CD4-positive, alpha-beta T cell (primary cell): ENCODE measurements around the gene LGSN. TPM values are rescaled to one million over a fixed set of nuclear protein-coding genes. Genes with fewer than 3 reads are reported as not detected.

ENCODE experiments used
- ATAC-seq: fragments of 200-7000 bp; cut with Tn5 transposase; one replicate; pipeline ENCODE4 v1.10.0; 2022; ENCODE audit warnings: mild to moderate bottlenecking; ENCODE audit not compliant: poor library complexity
- CTCF ChIA-PET: fragments of 350-600 bp; sonication (Branson Sonifier 250); formaldehyde crosslinking; loops from one replicate; lab custom pipeline; 2021; ENCODE audit warnings: antibody characterized with exemption, inconsistent platforms; lab: Charles Lee
- POLR2A ChIA-PET: fragments of 350-600 bp; sonication (Branson Sonifier 250); formaldehyde crosslinking; loops from one replicate; lab custom pipeline; 2021; ENCODE audit warnings: antibody characterized with exemption, inconsistent platforms; lab: Charles Lee
- DNase-seq, 14 experiments: peaks; one replicate each; pipeline ENCODE4 v3.0.0-alpha.2; 2013 to 2020; ENCODE audit warnings: mixed read lengths in 2 of 14
- H3K27ac ChIP-seq, 2 donors: one replicate each; pipeline versions ENCODE4 v1.5.1 to v1.7.0; 2013; ENCODE audit warnings: low read length in 2 of 2, low read depth in 1 of 2, mild to moderate bottlenecking in 1 of 2
- H3K27me3 ChIP-seq, 2 experiments: 1 replicate in 1 of 2; 2 replicates in 1 of 2; pipeline versions ENCODE4 v1.6.1 to v1.7.0; 2013; ENCODE audit warnings: low read length in 2 of 2, control low read depth in 1 of 2, mild to moderate bottlenecking in 1 of 2, moderate library complexity in 1 of 2; ENCODE audit not compliant: insufficient read depth in 2 of 2, control insufficient read depth in 1 of 2
- H3K36me3 ChIP-seq: one replicate; pipeline ENCODE4 v1.6.1; 2013; ENCODE audit warnings: low read length, control low read depth; ENCODE audit not compliant: insufficient read depth
- H3K4me1 ChIP-seq: one replicate; pipeline ENCODE4 v1.6.1; 2013; ENCODE audit warnings: low read length, control low read depth; ENCODE audit not compliant: insufficient read depth
- H3K4me3 ChIP-seq: one replicate; pipeline ENCODE4 v1.5.1; 2013; ENCODE audit warnings: mild to moderate bottlenecking, low read length, moderate library complexity
- H3K9me3 ChIP-seq, 2 experiments: 1 replicate in 1 of 2; 2 replicates in 1 of 2; pipeline versions ENCODE4 v1.6.1 to v1.7.0; 2013; ENCODE audit warnings: low read length in 2 of 2, mild to moderate bottlenecking in 2 of 2, control low read depth in 1 of 2, moderate library complexity in 1 of 2; ENCODE audit not compliant: control insufficient read depth in 1 of 2, insufficient read depth in 1 of 2
- H3K27ac Mint-ChIP-seq: one replicate; pipeline ENCODE4 v1.8.0; 2020; ENCODE audit warnings: mixed read lengths
- H3K27me3 Mint-ChIP-seq: one replicate; pipeline ENCODE4 v1.8.0; 2021; ENCODE audit warnings: mixed read lengths
- H3K36me3 Mint-ChIP-seq: one replicate; pipeline ENCODE4 v1.8.0; 2021; ENCODE audit warnings: low read depth, mixed read lengths
- H3K4me1 Mint-ChIP-seq: one replicate; pipeline ENCODE4 v1.8.0; 2021; ENCODE audit warnings: low read depth, mixed read lengths
- H3K4me3 Mint-ChIP-seq: one replicate; pipeline ENCODE4 v1.8.0; 2020; ENCODE audit warnings: mild to moderate bottlenecking, mixed read lengths
- H3K9me3 Mint-ChIP-seq: one replicate; pipeline ENCODE4 v1.8.0; 2020; ENCODE audit warnings: mixed read lengths
- CTCF ChIP-seq: fragments of 200-600 bp; IDR thresholded peaks from one replicate; pipeline ENCODE4 v1.8.0; 2022; ENCODE audit warnings: antibody characterized with exemption, mild to moderate bottlenecking
- intact Hi-C, 2 experiments: fragments of 100-400 bp; cut with DNase I in 1 of 2; cut with micrococcal nuclease in 1 of 2; formaldehyde crosslinking; loops; one replicate each; pipeline versions ENCODE4 v1.15.1 to v1.9.0; 2023 to 2025; cut with DNase I, micrococcal nuclease
- total RNA-seq, 174 experiments: library from RNA in 2 of 174; stranded (reverse) in 2 of 174; gene quantifications; one replicate each; pipeline ENCODE4 v1.2.3 and lab custom pipeline; 2021 to 2026

The LGSN gene
- total RNA-seq, 2 experiments from 2014 or later = not detected

GRCh38 chr6:63352069-63352543 lies 32.3 kb upstream of the LGSN start:
- H3K27me3 ChIP-seq = no peaks in the 10 kb centered on the region
- H3K4me1 ChIP-seq = peaks cover 4% of the 10 kb centered on the region
- POLR2A ChIA-PET = no interaction called here
- no peak overlapping the region for H3K27ac Mint-ChIP-seq
- DNase-seq = peak in 2 of 14 experiments; percentile 21 to 34
- no peak overlapping the region for H3K27ac ChIP-seq
- no peaks in the 10 kb centered on the region for H3K9me3 Mint-ChIP-seq
- intact Hi-C loops = loop anchor here (2.0 to 5.0 kb wide), 2 partner anchors 410 to 413 kb away; no protein-coding TSS in a partner anchor
- no peak for TF ChIP-seq CTCF
- no peaks in the 10 kb centered on the region for H3K36me3 ChIP-seq
- ATAC-seq = no peak
- no peaks in the 10 kb centered on the region for H3K9me3 ChIP-seq
- H3K4me3 ChIP-seq = no peak overlapping the region
- no peaks in the 10 kb centered on the region for H3K36me3 Mint-ChIP-seq
- H3K4me3 Mint-ChIP-seq = no peak overlapping the region
- peaks cover 9% of the 10 kb centered on the region for H3K4me1 Mint-ChIP-seq
- CTCF ChIA-PET = no interaction called here
- H3K27me3 Mint-ChIP-seq = peaks cover 12% of the 10 kb centered on the region

- no peaks in the 10 kb centered on the region for H3K36me3 ChIP-seq
- ChIA-PET POLR2A (no interaction called here), CTCF (no interaction called here)
- no peaks in the 10 kb centered on the region for H3K36me3 Mint-ChIP-seq
- no peak for TF ChIP-seq CTCF
- peaks cover 4% of the 10 kb centered on the region for H3K4me1 ChIP-seq
- no peaks in the 10 kb centered on the region for H3K27me3 ChIP-seq
- H3K4me3 Mint-ChIP-seq = no peak overlapping the region
- H3K27me3 Mint-ChIP-seq = peaks cover 12% of the 10 kb centered on the region
- H3K4me3 ChIP-seq = no peak overlapping the region
- H3K9me3 ChIP-seq = no peaks in the 10 kb centered on the region
- no peak for ATAC-seq
- intact Hi-C loops = no loop called here
- peaks cover 9% of the 10 kb centered on the region for H3K4me1 Mint-ChIP-seq
- no peaks in the 10 kb centered on the region for H3K9me3 Mint-ChIP-seq
- H3K27ac Mint-ChIP-seq = no peak overlapping the region
- no peak for DNase-seq
- H3K27ac ChIP-seq = no peak overlapping the region
Observed at GRCh38 chr6:63349401-63349800, 29.6 kb upstream of the LGSN start.

GRCh38 chr6:63348836-63349235 lies 29.1 kb upstream of the LGSN start:
- peaks cover 11% of the 10 kb centered on the region for H3K27me3 Mint-ChIP-seq
- no peaks in the 10 kb centered on the region for H3K36me3 ChIP-seq
- POLR2A ChIA-PET = no interaction called here
- ATAC-seq = no peak
- no peaks in the 10 kb centered on the region for H3K36me3 Mint-ChIP-seq
- H3K4me3 Mint-ChIP-seq = no peak overlapping the region
- no peak overlapping the region for H3K27ac ChIP-seq
- no peak overlapping the region for H3K27ac Mint-ChIP-seq
- H3K4me3 ChIP-seq = no peak overlapping the region
- peaks cover 9% of the 10 kb centered on the region for H3K4me1 Mint-ChIP-seq
- H3K9me3 ChIP-seq = no peaks in the 10 kb centered on the region
- no peaks in the 10 kb centered on the region for H3K27me3 ChIP-seq
- no peak for TF ChIP-seq CTCF
- DNase-seq = no peak
- H3K9me3 Mint-ChIP-seq = no peaks in the 10 kb centered on the region
- H3K4me1 ChIP-seq = peaks cover 4% of the 10 kb centered on the region
- intact Hi-C loops = no loop called here
- CTCF ChIA-PET = no interaction called here
